Measurements from ENCODE around the gene TTF1. TPM values are rescaled to one million over a fixed set of nuclear protein-coding genes. Genes with fewer than 3 reads are reported as not detected.

The TTF1 gene
- total and polyA plus RNA-seq, 9 of the 15 experiments (the other 6 are each of a cell fraction or from before 2014, with no cell fraction given) = 9.0 to 18.5 (median 15.8) TPM

DNA sequence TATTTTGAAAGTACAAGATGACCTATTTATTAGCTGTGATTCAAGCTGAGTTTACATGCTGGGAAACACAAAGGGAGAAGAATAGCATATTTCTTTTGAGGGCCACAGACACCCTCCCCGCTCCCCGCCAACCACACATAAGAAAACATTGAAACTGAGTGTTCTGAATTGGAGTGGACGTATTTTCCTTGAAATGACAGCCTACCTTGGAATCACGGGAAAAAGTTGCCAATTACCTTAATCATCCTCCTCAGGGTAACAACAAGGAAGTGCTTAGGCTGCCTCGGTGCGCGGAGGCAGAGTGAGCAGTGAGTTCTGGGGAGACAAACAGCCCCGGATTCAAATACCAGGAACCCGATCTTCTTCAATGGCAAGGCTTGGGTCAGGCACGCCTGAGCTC is 34.8 kb upstream of the TTF1 start:
- H3K4me1 ChIP-seq (replicated peaks in 1 of 2; ENCODE audit: control insufficient read depth in 2 of 2, insufficient read depth in 2 of 2, low read length in 2 of 2) = no peaks in the 10 kb centered on the region
- ChIA-PET POLR2A (no interaction called here), CTCF (ENCODE audit: low intra/inter-chr PET ratio) (no interaction called here)
- in situ Hi-C loops (cut with MboI) = no loop called here
- H3K9me1 ChIP-seq (ENCODE audit: control insufficient read depth, insufficient read depth, low read length) = peaks cover 2% of the 10 kb centered on the region
- H4K20me1 ChIP-seq (replicated peaks; ENCODE audit: control insufficient read depth, insufficient read depth, low read length) = no peaks in the 10 kb centered on the region
- H3K9ac ChIP-seq (ENCODE audit: insufficient read depth in 1 of 2, low read depth in 2 of 2, low read length in 2 of 2) = no peak overlapping the region
- no TSS peak for BruUV-seq (replicated peaks)
- FAIRE-seq (no peak), DNase-seq (ENCODE audit: extremely low read depth in 1 of 4, low spot score in 3 of 4) (no peak), ATAC-seq (no peak)
- H3K27me3 ChIP-seq (ENCODE audit: control insufficient read depth in 2 of 2, insufficient read depth in 2 of 2, low read length in 2 of 2) = peaks cover 54 to 63% of the 10 kb centered on the region in 2 experiments
- H3K27ac ChIP-seq (ENCODE audit: extremely low read depth, low read depth, low read length) = no peak overlapping the region
- TF ChIP-seq ZNF253 (CRISPR knock-in tag; conservative IDR thresholded peaks at IDR 0.05) = no peak
- TF ChIP-seq EHMT2 (IDR thresholded peaks at IDR 0.05) = no peak
- TF ChIP-seq, protein P1, sequence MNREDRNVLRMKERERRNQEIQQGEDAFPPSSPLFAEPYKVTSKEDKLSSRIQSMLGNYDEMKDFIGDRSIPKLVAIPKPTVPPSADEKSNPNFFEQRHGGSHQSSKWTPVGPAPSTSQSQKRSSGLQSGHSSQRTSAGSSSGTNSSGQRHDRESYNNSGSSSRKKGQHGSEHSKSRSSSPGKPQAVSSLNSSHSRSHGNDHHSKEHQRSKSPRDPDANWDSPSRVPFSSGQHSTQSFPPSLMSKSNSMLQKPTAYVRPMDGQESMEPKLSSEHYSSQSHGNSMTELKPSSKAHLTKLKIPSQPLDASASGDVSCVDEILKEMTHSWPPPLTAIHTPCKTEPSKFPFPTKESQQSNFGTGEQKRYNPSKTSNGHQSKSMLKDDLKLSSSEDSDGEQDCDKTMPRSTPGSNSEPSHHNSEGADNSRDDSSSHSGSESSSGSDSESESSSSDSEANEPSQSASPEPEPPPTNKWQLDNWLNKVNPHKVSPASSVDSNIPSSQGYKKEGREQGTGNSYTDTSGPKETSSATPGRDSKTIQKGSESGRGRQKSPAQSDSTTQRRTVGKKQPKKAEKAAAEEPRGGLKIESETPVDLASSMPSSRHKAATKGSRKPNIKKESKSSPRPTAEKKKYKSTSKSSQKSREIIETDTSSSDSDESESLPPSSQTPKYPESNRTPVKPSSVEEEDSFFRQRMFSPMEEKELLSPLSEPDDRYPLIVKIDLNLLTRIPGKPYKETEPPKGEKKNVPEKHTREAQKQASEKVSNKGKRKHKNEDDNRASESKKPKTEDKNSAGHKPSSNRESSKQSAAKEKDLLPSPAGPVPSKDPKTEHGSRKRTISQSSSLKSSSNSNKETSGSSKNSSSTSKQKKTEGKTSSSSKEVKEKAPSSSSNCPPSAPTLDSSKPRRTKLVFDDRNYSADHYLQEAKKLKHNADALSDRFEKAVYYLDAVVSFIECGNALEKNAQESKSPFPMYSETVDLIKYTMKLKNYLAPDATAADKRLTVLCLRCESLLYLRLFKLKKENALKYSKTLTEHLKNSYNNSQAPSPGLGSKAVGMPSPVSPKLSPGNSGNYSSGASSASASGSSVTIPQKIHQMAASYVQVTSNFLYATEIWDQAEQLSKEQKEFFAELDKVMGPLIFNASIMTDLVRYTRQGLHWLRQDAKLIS (CRISPR knock-in tag; IDR thresholded peaks at IDR 0.05) = no peak
- TF ChIP-seq, protein P2, sequence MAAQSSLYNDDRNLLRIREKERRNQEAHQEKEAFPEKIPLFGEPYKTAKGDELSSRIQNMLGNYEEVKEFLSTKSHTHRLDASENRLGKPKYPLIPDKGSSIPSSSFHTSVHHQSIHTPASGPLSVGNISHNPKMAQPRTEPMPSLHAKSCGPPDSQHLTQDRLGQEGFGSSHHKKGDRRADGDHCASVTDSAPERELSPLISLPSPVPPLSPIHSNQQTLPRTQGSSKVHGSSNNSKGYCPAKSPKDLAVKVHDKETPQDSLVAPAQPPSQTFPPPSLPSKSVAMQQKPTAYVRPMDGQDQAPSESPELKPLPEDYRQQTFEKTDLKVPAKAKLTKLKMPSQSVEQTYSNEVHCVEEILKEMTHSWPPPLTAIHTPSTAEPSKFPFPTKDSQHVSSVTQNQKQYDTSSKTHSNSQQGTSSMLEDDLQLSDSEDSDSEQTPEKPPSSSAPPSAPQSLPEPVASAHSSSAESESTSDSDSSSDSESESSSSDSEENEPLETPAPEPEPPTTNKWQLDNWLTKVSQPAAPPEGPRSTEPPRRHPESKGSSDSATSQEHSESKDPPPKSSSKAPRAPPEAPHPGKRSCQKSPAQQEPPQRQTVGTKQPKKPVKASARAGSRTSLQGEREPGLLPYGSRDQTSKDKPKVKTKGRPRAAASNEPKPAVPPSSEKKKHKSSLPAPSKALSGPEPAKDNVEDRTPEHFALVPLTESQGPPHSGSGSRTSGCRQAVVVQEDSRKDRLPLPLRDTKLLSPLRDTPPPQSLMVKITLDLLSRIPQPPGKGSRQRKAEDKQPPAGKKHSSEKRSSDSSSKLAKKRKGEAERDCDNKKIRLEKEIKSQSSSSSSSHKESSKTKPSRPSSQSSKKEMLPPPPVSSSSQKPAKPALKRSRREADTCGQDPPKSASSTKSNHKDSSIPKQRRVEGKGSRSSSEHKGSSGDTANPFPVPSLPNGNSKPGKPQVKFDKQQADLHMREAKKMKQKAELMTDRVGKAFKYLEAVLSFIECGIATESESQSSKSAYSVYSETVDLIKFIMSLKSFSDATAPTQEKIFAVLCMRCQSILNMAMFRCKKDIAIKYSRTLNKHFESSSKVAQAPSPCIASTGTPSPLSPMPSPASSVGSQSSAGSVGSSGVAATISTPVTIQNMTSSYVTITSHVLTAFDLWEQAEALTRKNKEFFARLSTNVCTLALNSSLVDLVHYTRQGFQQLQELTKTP (IDR thresholded peaks at IDR 0.05; ENCODE audit: low read depth in 1 of 2, partially characterized antibody in 2 of 2) = no peak
- TF ChIP-seq SETDB1 (IDR thresholded peaks at IDR 0.05; ENCODE audit: low read length) = no peak
- TF ChIP-seq PURB (CRISPR knock-in tag; IDR thresholded peaks at IDR 0.05; ENCODE audit: low read depth) = no peak
- no peak for TF ChIP-seq ZNF143 (CRISPR knock-in tag; IDR thresholded peaks at IDR 0.05)
- no peaks in the 10 kb centered on the region for H3K79me2 ChIP-seq (ENCODE audit: control insufficient read depth, insufficient read depth, low read length)
- 2% methylated on average over 10 of the region's 10 CpGs for WGBS (ENCODE audit: insufficient coverage, low coverage, missing lambda C conversion rate)
- intact Hi-C loops (cut with micrococcal nuclease) = no loop called here
- H2AFZ ChIP-seq (ENCODE audit: low read depth, low read length) = no peak overlapping the region
- no peaks in the 10 kb centered on the region for H3K9me3 ChIP-seq (replicated peaks; ENCODE audit: control insufficient read depth, insufficient read depth, low read depth, low read length)
- H3K4me3 ChIP-seq = no peak overlapping the region
- no peak overlapping the region for H3K4me2 ChIP-seq (ENCODE audit: insufficient read depth, low read length)
- no peaks in the 10 kb centered on the region for H3K36me3 ChIP-seq (ENCODE audit: control insufficient read depth, insufficient read depth, low read length)

Measured in K562 (cell line).